ENCODE data around the gene PCDHGA3. TPM values are rescaled to one million over a fixed set of nuclear protein-coding genes. Genes with fewer than 3 reads are reported as not detected.
"Not testable (repeated sequence)": the region's sequence is repeated elsewhere in the genome, so short reads cannot be mapped to it uniquely, and the experiment has no call there.

Gene PCDHGA3
- 1 to 10 TPM in 1 of 3 donors, under 1 TPM in 2; 0.24 to 2.2 (median 0.43) TPM for total RNA-seq
- long read RNA-seq, donor 1, partial matches to known transcripts: 0 of 2 reads
- long read RNA-seq, donor 1, other reads (novel, unspliced or antisense): 1 of 2 reads
- long read RNA-seq, donor 2: 0 reads

DNA sequence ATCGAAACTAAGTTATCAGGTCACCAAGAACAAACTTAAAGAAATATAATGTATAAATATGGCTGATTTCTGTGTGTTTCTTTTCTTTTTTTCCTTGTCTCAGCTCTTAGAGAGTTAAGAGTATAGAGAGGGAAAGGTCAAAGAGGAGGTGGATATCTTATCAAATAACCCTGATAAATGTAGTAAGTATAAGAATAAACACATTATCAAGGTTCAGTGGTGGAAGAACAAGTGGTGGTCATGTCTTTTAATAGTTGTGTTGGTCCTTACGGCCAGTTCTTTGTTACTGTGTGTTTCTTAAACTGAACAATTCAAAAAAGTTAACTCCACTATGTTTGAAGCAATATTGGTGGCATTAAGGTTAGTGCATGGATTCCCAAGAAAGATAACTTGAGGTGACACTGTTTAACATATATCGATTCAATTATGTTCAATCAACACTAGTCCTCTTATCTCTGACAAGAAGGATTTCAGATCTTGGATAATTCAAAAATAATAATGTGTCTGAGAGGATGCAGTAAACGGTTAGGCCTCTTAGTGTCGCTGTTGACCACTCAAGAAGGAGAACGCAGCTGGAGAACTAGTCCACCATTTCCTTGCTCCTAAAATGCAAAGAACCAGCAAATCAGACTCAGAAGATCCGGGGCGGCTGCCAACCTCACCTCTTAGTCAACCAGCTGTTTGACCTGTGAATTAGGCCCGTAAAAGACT lies at the start of gene PCDHGA3:
TSS of gene PCDHGA3 (plus strand) at position 588 of the 711 bp plus-strand sequence. CDS start 205 bp downstream, outside the sequence.
- no peak for DNase-seq
- intact Hi-C loops (cut with DNase I, micrococcal nuclease): no loop called here
- Histone ChIP-seq H3K9me3 (peaks cover 82% of the 10 kb centered on the region), H3K4me3 (no peak within 1 kb of the TSS), H3K36me3 (ENCODE audit: low read depth) (no peaks in the 10 kb centered on the region), H3K4me1 (ENCODE audit: low read depth) (no peaks in the 10 kb centered on the region)
- ATAC-seq: no peak
- TF ChIP-seq, protein P1, sequence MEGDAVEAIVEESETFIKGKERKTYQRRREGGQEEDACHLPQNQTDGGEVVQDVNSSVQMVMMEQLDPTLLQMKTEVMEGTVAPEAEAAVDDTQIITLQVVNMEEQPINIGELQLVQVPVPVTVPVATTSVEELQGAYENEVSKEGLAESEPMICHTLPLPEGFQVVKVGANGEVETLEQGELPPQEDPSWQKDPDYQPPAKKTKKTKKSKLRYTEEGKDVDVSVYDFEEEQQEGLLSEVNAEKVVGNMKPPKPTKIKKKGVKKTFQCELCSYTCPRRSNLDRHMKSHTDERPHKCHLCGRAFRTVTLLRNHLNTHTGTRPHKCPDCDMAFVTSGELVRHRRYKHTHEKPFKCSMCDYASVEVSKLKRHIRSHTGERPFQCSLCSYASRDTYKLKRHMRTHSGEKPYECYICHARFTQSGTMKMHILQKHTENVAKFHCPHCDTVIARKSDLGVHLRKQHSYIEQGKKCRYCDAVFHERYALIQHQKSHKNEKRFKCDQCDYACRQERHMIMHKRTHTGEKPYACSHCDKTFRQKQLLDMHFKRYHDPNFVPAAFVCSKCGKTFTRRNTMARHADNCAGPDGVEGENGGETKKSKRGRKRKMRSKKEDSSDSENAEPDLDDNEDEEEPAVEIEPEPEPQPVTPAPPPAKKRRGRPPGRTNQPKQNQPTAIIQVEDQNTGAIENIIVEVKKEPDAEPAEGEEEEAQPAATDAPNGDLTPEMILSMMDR (IDR thresholded peaks at IDR 0.05): no peak

DNA sequence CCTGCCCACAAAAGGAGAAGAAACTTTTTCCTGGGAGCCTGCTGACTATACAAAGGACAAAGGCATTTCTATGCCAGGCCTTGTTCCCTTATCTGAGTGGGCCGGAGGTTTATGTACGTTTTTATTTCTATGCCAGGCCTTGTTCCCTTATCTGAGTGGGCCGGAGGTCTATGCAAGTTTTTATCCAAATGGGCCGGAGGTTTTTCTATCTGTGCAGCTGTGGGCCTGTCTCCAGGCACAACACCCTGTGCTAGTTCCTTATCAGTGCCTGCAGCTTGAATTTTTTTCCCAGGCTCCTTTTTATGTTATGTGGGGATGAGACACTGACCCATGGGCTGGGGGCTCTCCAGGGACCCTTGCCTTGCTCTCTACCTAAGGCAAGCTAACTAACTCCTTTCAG lies 45.3 kb upstream of the PCDHGA3 start:
- ATAC-seq: no peak
- no peak for DNase-seq
- peaks cover 98% of the 10 kb centered on the region for H3K9me3 ChIP-seq

DNA sequence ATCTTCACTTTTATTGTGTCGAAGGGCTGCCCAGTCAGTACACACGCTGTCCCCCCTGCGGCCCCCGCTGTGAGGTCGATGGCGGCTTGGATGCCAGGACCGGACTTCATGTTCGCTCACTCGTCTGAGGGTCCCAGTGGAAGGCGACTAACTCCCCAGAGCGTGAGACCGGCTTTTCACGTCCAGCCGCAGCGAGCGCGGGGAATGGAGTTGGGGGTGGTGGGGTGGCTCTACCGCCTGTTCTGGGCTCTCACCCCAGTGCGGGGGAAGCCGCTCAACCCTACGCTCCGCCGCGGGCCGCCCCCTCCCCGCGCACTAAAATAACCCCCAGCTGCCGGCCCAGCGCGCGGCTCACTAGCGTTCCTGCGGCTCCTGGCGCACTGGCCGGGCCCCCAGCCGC lies 39.9 kb upstream of the PCDHGA3 start, which contains the start of gene SLC25A2:
TSS of gene SLC25A2 (minus strand) at position 294 of the 400 bp plus-strand sequence. CDS start at position 110, 184 bp downstream.
- peaks cover 99% of the 10 kb centered on the region for H3K9me3 ChIP-seq
- intact Hi-C loops (cut with DNase I, micrococcal nuclease): no loop called here
- H3K4me3 ChIP-seq: no peak within 1 kb of the TSS
- ATAC-seq: no peak
- DNase-seq: no peak
- H3K4me1 ChIP-seq (ENCODE audit: low read depth): no peaks in the 10 kb centered on the region
- TF ChIP-seq, protein P1 (IDR thresholded peaks at IDR 0.05): no peak
- no peaks in the 10 kb centered on the region for H3K36me3 ChIP-seq (ENCODE audit: low read depth)

More for the DNA sequence above, 45.3 kb upstream of the PCDHGA3 start:
- Histone ChIP-seq H3K4me1 (ENCODE audit: low read depth) (no peaks in the 10 kb centered on the region), H3K4me3 (no peak overlapping the region), H3K36me3 (ENCODE audit: low read depth) (no peaks in the 10 kb centered on the region)
- intact Hi-C loops (cut with DNase I, micrococcal nuclease): no loop called here
- TF ChIP-seq, protein P1 (IDR thresholded peaks at IDR 0.05): no peak

- DNase-seq: no peak
- Histone ChIP-seq H3K9me3 (peaks cover 100% of the 10 kb centered on the region), H3K36me3 (ENCODE audit: low read depth) (no peaks in the 10 kb centered on the region), H3K4me3 (no peak overlapping the region), H3K4me1 (ENCODE audit: low read depth) (no peaks in the 10 kb centered on the region)
- ATAC-seq: no peak
- TF ChIP-seq, protein P1 (IDR thresholded peaks at IDR 0.05): no peak
- intact Hi-C loops (cut with DNase I, micrococcal nuclease): no loop called here
Observed at GRCh38 chr5:141306630-141307029, 37.0 kb upstream of the PCDHGA3 start.

DNA sequence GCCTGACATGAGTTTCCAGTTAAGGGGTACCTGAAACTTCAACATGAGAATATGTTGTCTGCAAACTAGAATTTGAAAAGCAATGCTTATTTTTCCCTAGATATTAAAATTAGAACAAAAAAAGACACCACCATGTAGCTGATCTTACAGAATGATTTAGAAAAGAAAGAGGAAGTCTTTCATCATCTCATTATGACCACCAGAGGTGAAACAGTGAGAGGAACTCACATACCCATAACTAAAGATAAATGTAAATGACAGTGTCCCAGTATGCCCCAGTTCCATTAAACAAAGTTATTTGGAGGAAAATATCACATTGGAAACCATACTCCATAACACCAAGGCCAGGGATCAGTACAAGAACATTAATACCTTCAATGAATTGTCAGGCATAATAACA lies 29.9 kb upstream of the PCDHGA3 start:
- ATAC-seq (no peak), DNase-seq (no peak)
- Histone ChIP-seq H3K9me3 (peaks cover 100% of the 10 kb centered on the region), H3K36me3 (ENCODE audit: low read depth) (no peaks in the 10 kb centered on the region), H3K4me3 (no peak overlapping the region), H3K4me1 (ENCODE audit: low read depth) (no peaks in the 10 kb centered on the region)
- intact Hi-C loops (cut with DNase I, micrococcal nuclease): no loop called here
- TF ChIP-seq, protein P1 (IDR thresholded peaks at IDR 0.05): no peak

GRCh38 chr5:141316963-141317362 lies 26.7 kb upstream of the PCDHGA3 start:
- peaks cover 88% of the 10 kb centered on the region for H3K9me3 ChIP-seq
- H3K4me3 ChIP-seq; ATAC-seq; H3K4me1 ChIP-seq (ENCODE audit: low read depth); intact Hi-C loops (cut with DNase I, micrococcal nuclease); DNase-seq; H3K36me3 ChIP-seq (ENCODE audit: low read depth): not testable (repeated sequence)
